ENCODE measurements around the gene RIPOR1.
"Not testable (repeated sequence)": the region's sequence is repeated elsewhere in the genome, so short reads cannot be mapped to it uniquely, and the experiment has no call there.

The RIPOR1 gene

DNA sequence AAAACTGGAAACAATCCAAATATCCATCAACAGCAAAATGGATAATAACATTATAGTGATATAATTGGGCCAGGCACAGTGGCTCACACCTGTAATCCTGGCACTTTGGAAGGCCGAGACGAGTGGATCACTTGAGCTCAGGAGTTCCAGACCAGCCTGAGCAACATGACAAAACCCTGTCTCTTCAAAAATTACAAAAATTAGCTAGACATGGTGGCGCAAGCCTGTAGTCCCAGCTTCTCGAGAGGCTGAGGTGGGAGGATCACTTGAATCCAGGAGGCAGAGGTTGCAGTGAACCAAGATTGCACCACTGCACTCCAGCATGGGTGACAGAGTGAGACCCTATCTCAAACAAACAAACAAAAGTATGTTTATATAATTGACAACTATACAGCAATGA, 41.1 kb upstream of the RIPOR1 start:
- H2BK120ac ChIP-seq (ENCODE audit: low read depth, low read length); H2AFZ ChIP-seq (ENCODE audit: low read depth, low read length); H3K18ac ChIP-seq (ENCODE audit: low read depth in 1 of 2, low read length in 2 of 2); H2BK12ac ChIP-seq (ENCODE audit: low read length in 2 of 2); H4K91ac ChIP-seq (ENCODE audit: low read length); H3K4me3 ChIP-seq (ENCODE audit: insufficient read depth in 1 of 2, low read depth in 1 of 2, low read length in 2 of 2); H3K79me1 ChIP-seq (replicated peaks; ENCODE audit: low read length, poor library complexity, severe bottlenecking); H3K9me3 ChIP-seq (ENCODE audit: control insufficient read depth, low read length); H3K23ac ChIP-seq (ENCODE audit: low read length in 2 of 2); H3K14ac ChIP-seq (ENCODE audit: low read length in 2 of 2); H2BK15ac ChIP-seq (ENCODE audit: low read depth, poor library complexity, severe bottlenecking); H4K8ac ChIP-seq (ENCODE audit: low read length); H2BK5ac ChIP-seq (ENCODE audit: low read depth, low read length, poor library complexity, severe bottlenecking); H3K9ac ChIP-seq (ENCODE audit: low read length); H3K4ac ChIP-seq (ENCODE audit: low read depth in 1 of 2, low read length in 2 of 2); H3K27ac ChIP-seq (ENCODE audit: low read length, poor library complexity, severe bottlenecking); H2AK5ac ChIP-seq (ENCODE audit: low read length, severe bottlenecking); DNase-seq; H3K4me2 ChIP-seq (ENCODE audit: low read length, poor library complexity, severe bottlenecking); H3K27me3 ChIP-seq (ENCODE audit: control insufficient read depth in 1 of 2, insufficient read depth in 1 of 2, low read length in 2 of 2); H3K4me1 ChIP-seq (ENCODE audit: control insufficient read depth, insufficient read depth, low read depth, low read length): not testable (repeated sequence)
- H3K36me3 ChIP-seq (ENCODE audit: control insufficient read depth in 1 of 2, insufficient read depth in 2 of 2, low read depth in 1 of 2, low read length in 2 of 2), result peaks cover 10 to 11% of the 10 kb centered on the region in 2 experiments
- WGBS, result 91% methylated on average over 2 of the region's 4 CpGs

DNA sequence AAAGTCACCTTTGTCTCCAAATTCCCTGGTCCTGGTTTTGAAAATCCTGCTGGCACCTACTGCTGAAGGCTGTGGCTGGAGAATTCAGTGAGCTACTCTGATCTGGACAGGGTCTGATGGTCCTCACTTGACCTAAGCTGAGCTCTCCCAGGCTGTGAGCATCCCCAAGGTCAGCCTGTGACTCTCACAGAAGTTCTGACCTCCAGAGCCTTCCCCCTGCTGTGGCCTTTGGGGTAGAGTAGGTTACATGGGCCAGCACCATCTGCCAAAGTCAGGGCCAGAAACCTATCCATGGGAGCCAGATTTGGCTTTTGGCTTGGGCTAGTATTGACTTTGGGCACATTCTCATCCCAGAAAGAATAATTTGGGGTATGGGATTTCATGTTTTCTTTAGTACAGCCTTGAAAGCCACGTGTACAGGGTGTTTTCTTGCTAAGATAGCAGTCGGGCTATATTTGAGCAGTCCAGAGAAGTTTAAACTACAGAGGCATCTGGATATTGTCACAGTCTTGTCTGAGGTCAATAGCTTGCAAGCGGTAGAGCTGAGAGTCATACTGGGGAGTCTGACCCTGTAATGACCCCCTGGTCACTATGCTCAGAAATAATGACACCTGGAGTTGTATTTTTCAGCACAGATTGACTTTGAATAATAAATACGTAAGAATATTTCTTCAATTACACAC, 39.1 kb upstream of the RIPOR1 start:
- H3K18ac ChIP-seq (ENCODE audit: low read depth in 1 of 2, low read length in 2 of 2), result peak overlapping the region; percentile 13 to 37
- H2BK5ac ChIP-seq (ENCODE audit: low read depth, low read length, poor library complexity, severe bottlenecking), result no peak overlapping the region
- H2AFZ ChIP-seq (ENCODE audit: low read depth, low read length), result no peak overlapping the region
- no peak overlapping the region for H3K4ac ChIP-seq (ENCODE audit: low read depth in 1 of 2, low read length in 2 of 2)
- no peak overlapping the region for H3K4me3 ChIP-seq (ENCODE audit: insufficient read depth in 1 of 2, low read depth in 1 of 2, low read length in 2 of 2)
- DNase-seq, result peak; percentile 73
- WGBS, result 24% methylated on average over 4 of the region's 4 CpGs
- H3K23ac ChIP-seq (ENCODE audit: low read length in 2 of 2), result no peak overlapping the region
- no peak overlapping the region for H4K8ac ChIP-seq (ENCODE audit: low read length)
- no peaks in the 10 kb centered on the region for H3K79me1 ChIP-seq (replicated peaks; ENCODE audit: low read length, poor library complexity, severe bottlenecking)
- no peak overlapping the region for H3K4me2 ChIP-seq (ENCODE audit: low read length, poor library complexity, severe bottlenecking)
- H3K9ac ChIP-seq (ENCODE audit: low read length), result no peak overlapping the region
- no peaks in the 10 kb centered on the region for H3K9me3 ChIP-seq (ENCODE audit: control insufficient read depth, low read length)
- peaks cover under 1% of the 10 kb centered on the region for H3K4me1 ChIP-seq (ENCODE audit: control insufficient read depth, insufficient read depth, low read depth, low read length)
- no peak overlapping the region for H3K27ac ChIP-seq (ENCODE audit: low read length, poor library complexity, severe bottlenecking)
- H4K91ac ChIP-seq (ENCODE audit: low read length), result no peak overlapping the region
- H2BK120ac ChIP-seq (ENCODE audit: low read depth, low read length), result no peak overlapping the region
- H3K36me3 ChIP-seq (ENCODE audit: control insufficient read depth in 1 of 2, insufficient read depth in 2 of 2, low read depth in 1 of 2, low read length in 2 of 2), result peaks cover 3 to 6% of the 10 kb centered on the region in 2 experiments
- H3K27me3 ChIP-seq (ENCODE audit: control insufficient read depth in 1 of 2, insufficient read depth in 1 of 2, low read length in 2 of 2), result no peaks in the 10 kb centered on the region
- H3K14ac ChIP-seq (ENCODE audit: low read length in 2 of 2), result no peak overlapping the region
- no peak overlapping the region for H2BK15ac ChIP-seq (ENCODE audit: low read depth, poor library complexity, severe bottlenecking)
- H2AK5ac ChIP-seq (ENCODE audit: low read length, severe bottlenecking), result no peak overlapping the region
- no peak overlapping the region for H2BK12ac ChIP-seq (ENCODE audit: low read length in 2 of 2)

DNA sequence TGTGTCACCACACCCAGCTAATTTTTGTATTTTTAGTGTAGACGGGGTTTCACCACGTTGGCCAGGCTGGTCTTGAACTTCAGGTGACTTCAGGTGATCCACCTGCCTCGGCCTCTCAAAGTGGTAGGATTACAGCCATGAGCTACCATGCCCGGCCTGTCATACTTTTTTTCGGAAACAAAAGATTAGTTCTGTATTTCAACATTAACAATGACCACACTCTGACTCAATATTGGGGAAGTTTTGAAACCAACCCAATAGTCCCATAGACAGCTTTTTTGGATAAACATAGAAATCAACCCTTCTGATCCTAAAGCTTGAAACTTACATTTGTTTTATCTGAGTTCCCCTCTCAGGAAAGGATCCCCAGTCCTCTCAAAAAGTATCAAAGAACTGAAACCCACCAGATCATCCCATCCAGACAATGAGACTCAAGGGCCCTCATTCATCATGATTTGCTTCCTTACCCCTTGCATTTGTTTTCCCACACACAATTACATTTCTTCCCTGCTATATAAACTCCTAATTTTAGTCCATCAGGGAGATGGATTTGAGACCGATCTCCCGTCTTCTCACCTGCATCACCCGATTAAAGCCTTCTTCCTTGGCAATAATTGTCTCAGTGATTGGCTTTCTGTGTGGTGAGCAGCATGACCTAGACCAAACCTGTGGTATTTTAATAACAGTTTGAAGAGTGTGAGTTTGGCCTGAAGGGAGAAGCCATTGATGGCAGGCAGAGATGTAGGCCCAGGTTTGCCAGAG, 38.1 kb upstream of the RIPOR1 start:
- Histone ChIP-seq H3K9ac (ENCODE audit: low read length) (peak overlapping the region; percentile 74), H3K4me2 (ENCODE audit: low read length, poor library complexity, severe bottlenecking) (no peak overlapping the region), H4K8ac (ENCODE audit: low read length) (no peak overlapping the region), H3K27me3 (ENCODE audit: control insufficient read depth in 1 of 2, insufficient read depth in 1 of 2, low read length in 2 of 2) (no peaks in the 10 kb centered on the region), H3K36me3 (ENCODE audit: control insufficient read depth in 1 of 2, insufficient read depth in 2 of 2, low read depth in 1 of 2, low read length in 2 of 2) (no peaks in the 10 kb centered on the region), H3K23ac (ENCODE audit: low read length in 2 of 2) (no peak overlapping the region), H2BK5ac (ENCODE audit: low read depth, low read length, poor library complexity, severe bottlenecking) (no peak overlapping the region), H3K79me1 (replicated peaks; ENCODE audit: low read length, poor library complexity, severe bottlenecking) (no peaks in the 10 kb centered on the region), H2BK12ac (ENCODE audit: low read length in 2 of 2) (no peak overlapping the region), H3K9me3 (ENCODE audit: control insufficient read depth, low read length) (no peaks in the 10 kb centered on the region), H4K91ac (ENCODE audit: low read length) (no peak overlapping the region), H3K4me3 (ENCODE audit: insufficient read depth in 1 of 2, low read depth in 1 of 2, low read length in 2 of 2) (no peak overlapping the region), H3K4me1 (ENCODE audit: control insufficient read depth, insufficient read depth, low read depth, low read length) (no peaks in the 10 kb centered on the region), H3K18ac (ENCODE audit: low read depth in 1 of 2, low read length in 2 of 2) (no peak overlapping the region), H3K27ac (ENCODE audit: low read length, poor library complexity, severe bottlenecking) (no peak overlapping the region), H2AK5ac (ENCODE audit: low read length, severe bottlenecking) (no peak overlapping the region), H2BK15ac (ENCODE audit: low read depth, poor library complexity, severe bottlenecking) (no peak overlapping the region), H2AFZ (ENCODE audit: low read depth, low read length) (no peak overlapping the region), H2BK120ac (ENCODE audit: low read depth, low read length) (no peak overlapping the region), H3K14ac (ENCODE audit: low read length in 2 of 2) (no peak overlapping the region), H3K4ac (ENCODE audit: low read depth in 1 of 2, low read length in 2 of 2) (no peak overlapping the region)
- 88% methylated on average over 8 of the region's 8 CpGs for WGBS
- no peak for DNase-seq

GRCh38 chr16:67499106-67499505, 29.5 kb upstream of the RIPOR1 start:
- no peak overlapping the region for H3K18ac ChIP-seq (ENCODE audit: low read depth in 1 of 2, low read length in 2 of 2)
- no peak overlapping the region for H3K23ac ChIP-seq (ENCODE audit: low read length in 2 of 2)
- H3K36me3 ChIP-seq (ENCODE audit: control insufficient read depth in 1 of 2, insufficient read depth in 2 of 2, low read depth in 1 of 2, low read length in 2 of 2), result no peaks in the 10 kb centered on the region
- H2AK5ac ChIP-seq (ENCODE audit: low read length, severe bottlenecking), result no peak overlapping the region
- no peak overlapping the region for H2BK12ac ChIP-seq (ENCODE audit: low read length in 2 of 2)
- no peak overlapping the region for H2BK15ac ChIP-seq (ENCODE audit: low read depth, poor library complexity, severe bottlenecking)
- DNase-seq, result no peak
- peaks cover 2% of the 10 kb centered on the region for H3K4me1 ChIP-seq (ENCODE audit: control insufficient read depth, insufficient read depth, low read depth, low read length)
- H4K91ac ChIP-seq (ENCODE audit: low read length), result no peak overlapping the region
- no peak overlapping the region for H3K27ac ChIP-seq (ENCODE audit: low read length, poor library complexity, severe bottlenecking)
- no peak overlapping the region for H3K4me3 ChIP-seq (ENCODE audit: insufficient read depth in 1 of 2, low read depth in 1 of 2, low read length in 2 of 2)
- no peak overlapping the region for H2BK5ac ChIP-seq (ENCODE audit: low read depth, low read length, poor library complexity, severe bottlenecking)
- no peak overlapping the region for H2BK120ac ChIP-seq (ENCODE audit: low read depth, low read length)
- 60% methylated on average over 4 of the region's 4 CpGs for WGBS
- H3K14ac ChIP-seq (ENCODE audit: low read length in 2 of 2), result no peak overlapping the region
- H3K27me3 ChIP-seq (ENCODE audit: control insufficient read depth in 1 of 2, insufficient read depth in 1 of 2, low read length in 2 of 2), result no peaks in the 10 kb centered on the region
- no peak overlapping the region for H4K8ac ChIP-seq (ENCODE audit: low read length)
- peak overlapping the region; percentile 68 for H3K9ac ChIP-seq (ENCODE audit: low read length)
- no peaks in the 10 kb centered on the region for H3K79me1 ChIP-seq (replicated peaks; ENCODE audit: low read length, poor library complexity, severe bottlenecking)
- H3K4ac ChIP-seq (ENCODE audit: low read depth in 1 of 2, low read length in 2 of 2), result no peak overlapping the region
- no peak overlapping the region for H3K4me2 ChIP-seq (ENCODE audit: low read length, poor library complexity, severe bottlenecking)
- no peaks in the 10 kb centered on the region for H3K9me3 ChIP-seq (ENCODE audit: control insufficient read depth, low read length)
- no peak overlapping the region for H2AFZ ChIP-seq (ENCODE audit: low read depth, low read length)

Data from mesenchymal stem cell (in vitro differentiated cells and primary cell).